ENCODE results near the gene MBOAT2.

DNA sequence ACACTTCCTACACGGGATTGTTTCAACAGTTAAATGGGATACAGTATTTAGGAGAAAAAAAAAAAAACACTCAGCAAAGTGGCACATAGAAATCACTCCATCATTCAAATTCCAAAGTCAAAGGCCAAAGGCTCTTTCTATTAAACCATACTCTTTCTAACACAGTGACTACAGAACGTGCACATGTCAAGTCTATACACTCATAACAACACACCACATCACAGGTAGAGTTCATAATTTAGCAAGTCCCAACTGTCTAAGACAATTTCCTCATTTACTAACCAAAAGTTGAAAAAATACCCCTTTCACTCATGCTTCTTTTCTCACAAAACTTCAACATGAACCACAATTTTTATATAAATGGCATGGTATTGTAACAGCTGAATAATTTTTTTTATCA lies 70.8 kb downstream of the MBOAT2 start:
- no peak for TF ChIP-seq EZH2 (IDR thresholded peaks at IDR 0.05; ENCODE audit: borderline replicate concordance, low read length)
- TF ChIP-seq CTCF (conservative IDR thresholded peaks at IDR 0.05 in 1 of 2, IDR thresholded peaks at IDR 0.05 in 1 of 2; ENCODE audit: extremely low read depth in 1 of 2, insufficient read depth in 1 of 2, low read depth in 1 of 2, low read length in 2 of 2), result no peak
